ENCODE measurements around the gene CCNB2. TPM values are rescaled to one million over a fixed set of nuclear protein-coding genes. Genes with fewer than 3 reads are reported as not detected.
A peak's percentile ranks its signal among the peaks of the same experiment; 100 is the strongest.
"Not testable (repeated sequence)": the region's sequence is repeated elsewhere in the genome, so short reads cannot be mapped to it uniquely, and the experiment has no call there.

CCNB2 gene
- 4.8 TPM for total RNA-seq

DNA sequence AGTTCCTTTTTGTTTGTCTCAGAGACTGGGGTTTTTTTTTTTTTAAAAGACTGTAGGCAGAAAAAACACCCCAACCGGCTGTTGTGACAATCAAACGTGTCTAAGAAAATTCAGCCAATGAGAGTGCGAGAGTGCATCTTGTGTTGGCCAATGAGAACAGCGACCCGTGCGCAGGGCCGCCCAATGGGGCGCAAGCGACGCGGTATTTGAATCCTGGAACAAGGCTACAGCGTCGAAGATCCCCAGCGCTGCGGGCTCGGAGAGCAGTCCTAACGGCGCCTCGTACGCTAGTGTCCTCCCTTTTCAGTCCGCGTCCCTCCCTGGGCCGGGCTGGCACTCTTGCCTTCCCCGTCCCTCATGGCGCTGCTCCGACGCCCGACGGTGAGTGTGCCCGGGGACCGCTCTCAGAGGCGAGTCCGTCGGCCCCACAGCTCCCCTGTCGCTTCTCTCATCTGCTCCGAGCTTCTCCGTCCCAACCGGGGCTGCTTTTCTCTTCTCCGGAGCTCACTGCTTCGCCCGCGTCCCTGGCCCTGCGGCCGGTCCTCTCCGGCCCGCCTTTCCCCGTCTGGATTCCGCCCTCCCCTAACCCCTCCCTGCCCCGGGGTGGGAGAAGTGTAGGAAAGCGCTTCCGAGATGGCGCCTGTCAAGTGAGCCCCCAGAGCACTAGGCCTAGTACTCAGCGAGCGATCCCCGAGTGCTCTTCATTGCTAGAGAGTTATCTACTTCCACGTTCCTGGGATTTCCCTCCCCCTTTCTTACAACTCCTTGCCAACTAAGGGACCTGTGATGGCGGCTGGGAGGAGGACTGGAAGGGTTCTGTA, at the start of gene CCNB2:
Gene CCNB2, plus strand, starts transcription at position 235 of the 821 bp plus-strand sequence. Its CDS starts 123 bp downstream, at position 358.
- DNase-seq (ENCODE audit: low read depth in 2 of 3, low spot score in 2 of 3) = peak; percentile 71 to 98 (median 93)

DNA sequence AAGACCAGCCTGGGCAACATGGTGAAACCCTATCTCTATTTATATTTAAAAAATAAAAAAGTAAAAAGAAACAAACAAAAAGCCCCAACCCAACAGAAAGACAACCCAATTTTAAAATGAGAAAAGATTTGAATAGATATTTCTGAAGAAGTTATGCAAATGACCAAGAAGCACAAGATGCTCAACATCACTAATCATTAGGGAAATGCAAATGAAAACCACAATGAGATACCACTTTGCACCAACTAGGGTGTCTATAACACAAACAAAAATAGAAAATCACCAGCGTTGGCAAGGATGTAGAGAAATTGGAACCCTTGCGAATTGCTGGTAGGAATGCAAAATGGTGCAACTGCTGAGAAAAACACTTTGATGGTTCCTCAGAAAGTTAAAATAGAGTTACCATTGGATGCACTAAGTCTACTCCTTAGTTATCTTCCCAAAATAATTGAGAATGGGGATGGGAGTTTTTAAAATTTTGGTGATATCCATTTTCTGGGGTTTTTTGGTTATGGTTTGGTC, 45.8 kb upstream of the CCNB2 start:
- DNase-seq (ENCODE audit: low read depth in 2 of 3, low spot score in 2 of 3) = no peak

DNA sequence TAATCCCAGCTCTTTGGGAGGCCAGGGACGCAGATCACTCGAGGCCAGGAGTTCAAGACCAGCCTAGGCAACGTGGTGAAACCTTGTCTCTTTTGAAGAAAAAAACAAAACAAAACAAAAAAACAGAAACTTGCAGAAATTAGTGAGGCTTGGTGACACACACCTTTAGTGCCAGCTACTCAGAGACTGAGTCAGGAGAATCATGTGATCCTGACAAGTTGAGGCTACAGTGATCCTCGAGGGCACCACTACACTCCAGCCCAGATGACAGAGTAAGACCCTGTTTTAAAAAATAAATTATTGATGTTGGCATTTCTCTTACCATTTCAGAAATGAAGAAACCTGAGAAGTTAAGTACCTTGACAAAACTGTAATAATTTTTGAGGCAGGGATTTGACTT, 44.6 kb upstream of the CCNB2 start:
- DNase-seq (ENCODE audit: low read depth in 2 of 3, low spot score in 2 of 3) = no peak

DNA sequence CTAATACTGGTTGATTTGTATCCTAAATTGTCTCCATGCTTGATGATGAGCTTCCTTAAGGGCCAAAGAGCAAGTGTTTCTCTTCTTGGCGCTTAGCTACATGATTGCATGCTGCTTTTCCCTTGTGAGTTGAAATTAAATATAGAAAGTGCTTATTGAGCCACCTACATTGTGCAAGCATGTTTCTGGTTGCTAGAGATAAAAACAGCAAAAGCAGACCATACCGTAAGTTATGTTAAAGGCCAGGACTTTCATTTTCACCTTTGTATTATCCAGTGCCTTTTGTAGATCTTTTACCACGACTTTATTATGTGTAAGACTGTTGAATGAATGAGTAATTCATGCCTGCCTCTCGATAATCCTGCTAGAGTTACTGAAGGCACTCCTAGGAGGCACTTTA, 41.9 kb upstream of the CCNB2 start:
- DNase-seq (ENCODE audit: low read depth in 2 of 3, low spot score in 2 of 3) = no peak

GRCh38 chr15:59069430-59069829, 35.5 kb upstream of the CCNB2 start:
- DNase-seq (ENCODE audit: low read depth in 2 of 3, low spot score in 2 of 3) = no peak

- no peak for DNase-seq (ENCODE audit: low read depth in 2 of 3, low spot score in 2 of 3)
Observed at GRCh38 chr15:59074607-59075006, 30.3 kb upstream of the CCNB2 start.

- DNase-seq (ENCODE audit: low read depth in 2 of 3, low spot score in 2 of 3) = no peak
Observed at GRCh38 chr15:59087731-59088130, 17.2 kb upstream of the CCNB2 start.

- no peak for DNase-seq (ENCODE audit: low read depth in 2 of 3, low spot score in 2 of 3)
Observed at GRCh38 chr15:59094077-59094476, 10.9 kb upstream of the CCNB2 start.

- DNase-seq (ENCODE audit: low read depth in 2 of 3, low spot score in 2 of 3) = no peak
Observed at GRCh38 chr15:59096429-59096828, 8.5 kb upstream of the CCNB2 start.

- no peak for DNase-seq (ENCODE audit: low read depth in 2 of 3, low spot score in 2 of 3)
Observed at GRCh38 chr15:59099162-59099685, 5.7 kb upstream of the CCNB2 start.

GRCh38 chr15:59104602-59104911, 389 bp upstream of the CCNB2 start:
- DNase-seq (ENCODE audit: low read depth in 2 of 3, low spot score in 2 of 3) = no peak

DNA sequence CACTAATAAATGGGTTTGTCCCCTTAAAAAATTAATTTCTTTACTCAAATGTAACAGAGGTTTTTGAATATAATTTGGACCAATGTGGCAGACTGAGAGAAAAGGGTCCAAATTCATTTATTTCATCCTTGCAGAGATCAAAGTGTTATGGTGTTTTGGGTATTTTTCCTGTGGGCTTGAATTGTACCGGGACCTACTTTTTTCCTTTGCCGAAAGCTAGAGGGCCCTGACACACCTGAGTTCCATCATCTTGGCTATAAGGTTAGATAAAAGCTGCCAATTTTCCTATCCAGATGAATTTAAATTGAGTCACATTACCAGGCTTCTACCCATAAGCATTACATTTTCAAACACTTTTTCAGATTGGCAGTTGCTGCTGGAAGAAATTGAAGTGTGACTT, 908 bp downstream of the CCNB2 start:
- DNase-seq (ENCODE audit: low read depth in 2 of 3, low spot score in 2 of 3) = no peak

GRCh38 chr15:59111251-59111650, 6.3 kb downstream of the CCNB2 start:
- no peak for DNase-seq (ENCODE audit: low read depth in 2 of 3, low spot score in 2 of 3)

DNA sequence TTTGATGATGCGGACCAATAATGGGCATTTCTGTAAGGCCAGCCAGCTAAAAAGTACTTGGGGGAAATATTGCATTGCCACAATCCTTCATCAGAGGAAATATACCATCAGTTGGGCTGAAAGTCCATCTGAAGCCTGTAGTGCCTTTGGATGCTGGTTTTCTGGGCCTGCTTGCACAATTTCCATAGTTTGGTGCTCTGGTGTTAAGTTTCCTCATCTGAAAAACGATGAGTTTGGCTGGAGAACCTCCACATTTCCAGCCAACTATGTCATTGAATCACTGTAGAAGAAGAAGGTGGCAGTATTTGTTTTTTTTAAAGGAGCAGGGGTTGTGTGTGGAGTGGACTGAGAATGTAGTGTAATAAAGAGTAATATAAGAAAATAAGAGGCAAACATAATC, 10.1 kb downstream of the CCNB2 start:
- no peak for DNase-seq (ENCODE audit: low read depth in 2 of 3, low spot score in 2 of 3)

GRCh38 chr15:59116141-59116540, 11.2 kb downstream of the CCNB2 start:
- DNase-seq (ENCODE audit: low read depth in 2 of 3, low spot score in 2 of 3) = no peak

DNA sequence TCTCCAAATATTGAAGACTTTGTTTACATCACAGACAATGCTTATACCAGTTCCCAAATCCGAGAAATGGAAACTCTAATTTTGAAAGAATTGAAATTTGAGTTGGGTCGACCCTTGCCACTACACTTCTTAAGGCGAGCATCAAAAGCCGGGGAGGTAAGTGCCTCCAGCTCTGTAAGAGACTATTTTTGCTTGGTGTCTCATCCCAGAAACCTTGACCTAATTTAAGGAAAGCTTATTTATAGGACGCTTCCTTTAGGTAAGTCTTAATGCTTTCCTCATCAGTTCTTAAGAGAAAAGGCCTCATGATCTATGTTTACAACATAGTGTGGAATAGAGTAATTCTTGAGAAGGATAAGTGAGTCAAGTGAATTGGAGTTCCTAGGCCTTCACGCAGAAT, 11.8 kb downstream of the CCNB2 start:
- DNase-seq (ENCODE audit: low read depth in 2 of 3, low spot score in 2 of 3) = no peak

GRCh38 chr15:59119625-59120024, 14.7 kb downstream of the CCNB2 start:
- DNase-seq (ENCODE audit: low read depth in 2 of 3, low spot score in 2 of 3) = no peak

- no peak for DNase-seq (ENCODE audit: low read depth in 2 of 3, low spot score in 2 of 3)
Observed at GRCh38 chr15:59120937-59121336, 16.0 kb downstream of the CCNB2 start.

DNA sequence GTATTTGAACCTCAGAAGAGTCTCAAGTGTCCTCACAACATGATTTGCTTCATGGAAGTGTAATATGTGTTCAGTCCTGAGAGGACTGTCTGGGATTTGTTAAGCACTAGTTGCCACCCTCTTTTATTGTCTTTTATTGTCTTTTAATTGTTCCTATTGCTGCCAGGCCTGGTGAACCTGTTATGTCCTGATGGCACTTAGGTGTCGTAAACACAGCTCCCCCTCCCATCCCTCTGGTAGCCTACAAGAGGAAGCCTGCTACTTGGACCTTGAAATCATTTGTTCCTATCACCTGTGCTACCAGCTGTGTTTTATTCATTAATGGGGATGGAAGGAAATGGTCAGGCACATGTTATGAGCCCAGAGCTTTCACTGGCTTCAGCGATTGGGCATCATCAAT, 19.3 kb downstream of the CCNB2 start:
- no peak for DNase-seq (ENCODE audit: low read depth in 2 of 3, low spot score in 2 of 3)

GRCh38 chr15:59125683-59126082, 20.7 kb downstream of the CCNB2 start:
- DNase-seq (ENCODE audit: low read depth in 2 of 3, low spot score in 2 of 3) = not testable (repeated sequence)

DNA sequence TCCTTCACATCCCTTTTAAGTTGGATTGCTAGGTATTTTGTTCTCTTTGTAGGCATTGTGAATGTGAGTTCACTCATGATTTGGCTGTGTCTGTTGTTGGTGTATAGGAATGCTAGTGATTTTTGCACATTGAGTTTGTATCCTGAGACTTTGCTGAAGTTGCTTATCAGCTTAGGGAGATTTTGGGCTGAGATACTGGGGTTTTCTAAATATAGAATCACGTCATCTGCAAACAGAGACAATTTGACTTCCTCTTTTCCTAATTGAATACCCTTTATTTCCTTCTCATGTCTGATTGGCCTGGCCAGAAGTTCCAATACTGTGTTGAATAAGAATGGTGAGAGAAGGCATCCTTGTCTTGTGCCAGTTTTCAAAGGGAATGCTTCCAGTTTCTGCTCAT, 22.3 kb downstream of the CCNB2 start:
- peak in 1 of 3 donors; percentile 24 for DNase-seq (ENCODE audit: low read depth in 2 of 3, low spot score in 2 of 3)

DNA sequence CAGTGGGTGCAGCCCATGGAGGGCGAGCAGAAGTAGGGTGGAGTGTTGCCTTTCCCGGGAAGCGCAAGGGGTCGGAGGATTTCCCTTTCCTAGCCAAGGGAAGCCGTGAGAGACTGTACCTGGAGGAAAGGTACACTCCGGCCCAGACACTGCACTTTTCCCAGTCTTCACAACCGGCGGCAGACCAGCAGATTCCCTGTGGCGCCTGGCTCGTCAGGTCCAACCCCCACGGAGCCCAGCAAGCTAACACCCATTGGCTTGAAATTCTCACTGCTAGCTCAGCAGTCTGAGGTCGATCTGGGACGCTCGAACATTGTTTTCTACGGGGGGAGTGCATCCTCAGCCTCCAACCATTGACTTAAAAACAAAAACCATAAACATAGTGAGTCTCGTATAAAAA, 26.5 kb downstream of the CCNB2 start:
- no peak for DNase-seq (ENCODE audit: low read depth in 2 of 3, low spot score in 2 of 3)
